ENCODE measurements around the gene XRCC1.
"Not testable (repeated sequence)": the region's sequence is repeated elsewhere in the genome, so short reads cannot be mapped to it uniquely, and the experiment has no call there.

Gene XRCC1

GRCh38 chr19:43524922-43525835, 50.1 kb downstream of the XRCC1 start:
- peak overlapping the region; percentile 92 for H3K4me3 ChIP-seq (ENCODE audit: low read depth, low read length)
- no peak for TF ChIP-seq CTCF (IDR thresholded peaks at IDR 0.05; ENCODE audit: low read depth, low read length)

GRCh38 chr19:43523696-43524095, 51.6 kb downstream of the XRCC1 start:
- H3K4me3 ChIP-seq (ENCODE audit: low read depth, low read length), result not testable (repeated sequence)

GRCh38 chr19:43522929-43523328, 52.4 kb downstream of the XRCC1 start:
- H3K4me3 ChIP-seq (ENCODE audit: low read depth, low read length), result no peak overlapping the region
- TF ChIP-seq CTCF (IDR thresholded peaks at IDR 0.05; ENCODE audit: low read depth, low read length), result no peak

- no peak overlapping the region for H3K4me3 ChIP-seq (ENCODE audit: low read depth, low read length)
Measured at GRCh38 chr19:43519436-43520088, 55.8 kb downstream of the XRCC1 start.

GRCh38 chr19:43518051-43518450, 57.3 kb downstream of the XRCC1 start:
- no peak for TF ChIP-seq CTCF (IDR thresholded peaks at IDR 0.05; ENCODE audit: low read depth, low read length)
- no peak overlapping the region for H3K4me3 ChIP-seq (ENCODE audit: low read depth, low read length)

More at GRCh38 chr19:43519436-43520088, 55.8 kb downstream of the XRCC1 start:
- TF ChIP-seq CTCF (IDR thresholded peaks at IDR 0.05; ENCODE audit: low read depth, low read length), result peak; percentile 74

- not testable (repeated sequence) for H3K4me3 ChIP-seq (ENCODE audit: low read depth, low read length)
Measured at GRCh38 chr19:43512399-43512798, 62.9 kb downstream of the XRCC1 start.

GRCh38 chr19:43511324-43511723, 64.0 kb downstream of the XRCC1 start:
- TF ChIP-seq CTCF (IDR thresholded peaks at IDR 0.05; ENCODE audit: low read depth, low read length), result no peak
- H3K4me3 ChIP-seq (ENCODE audit: low read depth, low read length), result no peak overlapping the region

- TF ChIP-seq CTCF (IDR thresholded peaks at IDR 0.05; ENCODE audit: low read depth, low read length), result no peak
- H3K4me3 ChIP-seq (ENCODE audit: low read depth, low read length), result no peak overlapping the region
Measured at GRCh38 chr19:43510713-43511112, 64.6 kb downstream of the XRCC1 start.
